ENCODE results near the gene TEX19.

DNA sequence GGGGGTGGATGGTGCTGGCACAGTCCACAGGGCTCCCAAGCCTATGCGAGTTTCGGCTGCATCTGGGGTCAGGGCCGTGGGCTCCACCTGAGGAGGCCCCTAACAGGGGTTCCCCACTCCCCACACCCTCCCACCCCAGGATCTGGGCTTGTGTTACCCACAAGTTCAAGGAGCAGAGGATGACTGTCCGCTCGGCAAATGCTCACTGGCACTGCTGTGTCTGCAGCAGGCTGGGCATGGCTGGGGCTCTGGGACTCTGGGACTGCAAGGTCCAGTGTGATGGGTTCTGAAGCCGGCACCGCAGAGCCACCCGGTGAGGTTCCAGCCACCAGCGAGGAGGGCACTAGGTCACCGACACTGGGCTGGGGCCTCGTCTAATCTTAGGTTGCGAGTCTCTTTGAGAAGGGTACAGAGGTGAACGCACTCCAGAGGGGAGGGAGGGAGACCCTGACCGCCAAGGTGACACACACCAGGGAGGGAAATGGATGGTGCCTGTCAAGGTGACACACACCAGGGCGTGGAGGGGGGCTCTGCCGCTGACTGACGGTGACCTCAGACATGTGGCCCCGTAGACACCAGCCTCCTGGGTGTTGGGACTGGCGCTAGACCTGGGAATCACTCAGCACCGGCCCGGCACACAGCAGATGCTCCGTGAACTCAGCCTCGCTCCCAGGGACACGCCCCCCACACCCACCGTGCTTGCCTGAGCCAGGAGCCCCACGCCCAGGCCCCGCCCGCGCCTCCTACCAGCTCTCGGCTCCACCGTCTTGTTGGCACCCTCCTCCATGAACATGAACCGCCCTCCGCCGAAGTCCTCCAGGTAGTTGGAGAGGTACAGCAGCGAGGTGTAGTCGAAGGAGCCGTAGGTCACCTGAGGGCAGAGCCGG lies 38.6 kb downstream of the TEX19 start:
- TF ChIP-seq, protein P1, sequence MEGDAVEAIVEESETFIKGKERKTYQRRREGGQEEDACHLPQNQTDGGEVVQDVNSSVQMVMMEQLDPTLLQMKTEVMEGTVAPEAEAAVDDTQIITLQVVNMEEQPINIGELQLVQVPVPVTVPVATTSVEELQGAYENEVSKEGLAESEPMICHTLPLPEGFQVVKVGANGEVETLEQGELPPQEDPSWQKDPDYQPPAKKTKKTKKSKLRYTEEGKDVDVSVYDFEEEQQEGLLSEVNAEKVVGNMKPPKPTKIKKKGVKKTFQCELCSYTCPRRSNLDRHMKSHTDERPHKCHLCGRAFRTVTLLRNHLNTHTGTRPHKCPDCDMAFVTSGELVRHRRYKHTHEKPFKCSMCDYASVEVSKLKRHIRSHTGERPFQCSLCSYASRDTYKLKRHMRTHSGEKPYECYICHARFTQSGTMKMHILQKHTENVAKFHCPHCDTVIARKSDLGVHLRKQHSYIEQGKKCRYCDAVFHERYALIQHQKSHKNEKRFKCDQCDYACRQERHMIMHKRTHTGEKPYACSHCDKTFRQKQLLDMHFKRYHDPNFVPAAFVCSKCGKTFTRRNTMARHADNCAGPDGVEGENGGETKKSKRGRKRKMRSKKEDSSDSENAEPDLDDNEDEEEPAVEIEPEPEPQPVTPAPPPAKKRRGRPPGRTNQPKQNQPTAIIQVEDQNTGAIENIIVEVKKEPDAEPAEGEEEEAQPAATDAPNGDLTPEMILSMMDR (IDR thresholded peaks at IDR 0.05), result no peak
- TF ChIP-seq POLR2A (IDR thresholded peaks at IDR 0.05), result no peak
